Testis (tissue), 2 donors: Measurements from ENCODE around the gene LTBP1.

ENCODE experiments used
- CTCF ChIP-seq, 3 experiments: fragments of 450-650 bp in 2 of 3; fragments of 200-600 bp in 1 of 3; sonication (generic) in 1 of 3; IDR thresholded peaks; one replicate each; pipeline ENCODE4 v1.5.1; 2016 to 2019; ENCODE audit warnings: antibody characterized with exemption in 3 of 3, mild to moderate bottlenecking in 2 of 3, moderate library complexity in 1 of 3
- POLR2A ChIP-seq: fragments of 450-650 bp; IDR thresholded peaks from one replicate; pipeline ENCODE4 v1.6.1; 2017; ENCODE audit warnings: antibody characterized with exemption, mild to moderate bottlenecking, moderate library complexity

DNA sequence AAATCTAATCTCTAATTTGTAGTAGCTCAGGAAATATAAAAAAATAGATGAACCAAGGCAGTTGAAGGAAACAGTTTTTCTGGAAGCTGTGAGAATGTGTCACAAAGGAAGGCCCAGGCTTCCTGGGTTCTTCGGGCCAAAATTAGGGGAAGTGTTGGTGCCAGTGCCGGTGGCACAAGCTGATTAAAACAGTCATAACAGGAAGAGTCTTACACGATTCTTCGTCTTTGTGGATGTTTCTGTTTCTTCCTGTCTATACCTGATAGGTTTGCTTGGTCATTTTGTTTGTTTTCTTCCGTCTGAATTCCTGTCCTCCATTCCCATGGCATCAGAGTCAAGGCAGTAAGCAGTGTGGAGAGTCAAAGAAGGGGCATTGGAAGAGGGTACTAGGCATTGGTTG, 294.3 kb downstream of the LTBP1 start:
- TF ChIP-seq POLR2A (no peak), CTCF (IDR thresholded peaks at IDR 0.05) (no peak)
